Memory B cell (primary cell): ENCODE results near the gene UACA.
A peak's percentile ranks its signal among the peaks of the same experiment; 100 is the strongest.
"Not testable (repeated sequence)": the region's sequence is repeated elsewhere in the genome, so short reads cannot be mapped to it uniquely, and the experiment has no call there.

Experiments used
- ATAC-seq: fragments of 150-1000 bp; cut with Tn5 transposase; 2 replicates; pipeline ENCODE4 v1.10.0; 2021; ENCODE audit warnings: low read depth, mild to moderate bottlenecking, moderate library complexity
- DNase-seq, 2 donors: peaks; one replicate each; pipeline ENCODE4 v3.0.0; 2022; ENCODE audit warnings: low spot score in 2 of 2
- H3K27ac Mint-ChIP-seq: one replicate; pipeline ENCODE4 v1.8.0; 2022; ENCODE audit warnings: mild to moderate bottlenecking, moderate library complexity, mixed read lengths
- H3K27me3 Mint-ChIP-seq: one replicate; pipeline ENCODE4 v1.8.0; 2022; ENCODE audit warnings: mixed read lengths
- H3K36me3 Mint-ChIP-seq: one replicate; pipeline ENCODE4 v1.8.0; 2022; ENCODE audit warnings: mild to moderate bottlenecking, mixed read lengths
- H3K4me1 Mint-ChIP-seq: one replicate; pipeline ENCODE4 v1.8.0; 2022; ENCODE audit warnings: mixed read lengths
- H3K4me3 Mint-ChIP-seq: one replicate; pipeline ENCODE4 v1.8.0; 2022; ENCODE audit warnings: mild to moderate bottlenecking, moderate library complexity, mixed read lengths
- H3K9me3 Mint-ChIP-seq: one replicate; pipeline ENCODE4 v1.8.0; 2022; ENCODE audit warnings: mixed read lengths

UACA gene

GRCh38 chr15:70753101-70753829, 10.1 kb downstream of the UACA start:
- H3K4me1 Mint-ChIP-seq: peaks cover 4% of the 10 kb centered on the region
- H3K36me3 Mint-ChIP-seq: no peaks in the 10 kb centered on the region
- H3K4me3 Mint-ChIP-seq: no peak overlapping the region
- no peak for ATAC-seq
- H3K27ac Mint-ChIP-seq: no peak overlapping the region
- H3K9me3 Mint-ChIP-seq: no peaks in the 10 kb centered on the region
- DNase-seq: no peak
- peaks cover 4% of the 10 kb centered on the region for H3K27me3 Mint-ChIP-seq

- H3K9me3 Mint-ChIP-seq: no peaks in the 10 kb centered on the region
- H3K36me3 Mint-ChIP-seq: no peaks in the 10 kb centered on the region
- H3K4me3 Mint-ChIP-seq: no peak overlapping the region
- peak; percentile 66 for ATAC-seq
- H3K27ac Mint-ChIP-seq: no peak overlapping the region
- no peak for DNase-seq
- H3K27me3 Mint-ChIP-seq: peaks cover 4% of the 10 kb centered on the region
- H3K4me1 Mint-ChIP-seq: peaks cover 4% of the 10 kb centered on the region
These were observed 11.1 kb downstream of the UACA start for GRCh38 chr15:70752193-70752635.

- Mint-ChIP-seq H3K36me3 (no peaks in the 10 kb centered on the region), H3K27ac (no peak overlapping the region), H3K4me1 (peaks cover 4% of the 10 kb centered on the region), H3K4me3 (no peak overlapping the region), H3K9me3 (no peaks in the 10 kb centered on the region), H3K27me3 (peaks cover 3% of the 10 kb centered on the region)
- no peak for ATAC-seq
- DNase-seq: no peak
These were observed 13.0 kb downstream of the UACA start for GRCh38 chr15:70750203-70750869.

- no peak for ATAC-seq
- Mint-ChIP-seq H3K4me1 (peaks cover 4% of the 10 kb centered on the region), H3K27ac (no peak overlapping the region), H3K9me3 (no peaks in the 10 kb centered on the region), H3K27me3 (peaks cover 3% of the 10 kb centered on the region), H3K36me3 (no peaks in the 10 kb centered on the region), H3K4me3 (no peak overlapping the region)
- DNase-seq: no peak
These were observed 15.0 kb downstream of the UACA start for GRCh38 chr15:70748281-70748747.

DNA sequence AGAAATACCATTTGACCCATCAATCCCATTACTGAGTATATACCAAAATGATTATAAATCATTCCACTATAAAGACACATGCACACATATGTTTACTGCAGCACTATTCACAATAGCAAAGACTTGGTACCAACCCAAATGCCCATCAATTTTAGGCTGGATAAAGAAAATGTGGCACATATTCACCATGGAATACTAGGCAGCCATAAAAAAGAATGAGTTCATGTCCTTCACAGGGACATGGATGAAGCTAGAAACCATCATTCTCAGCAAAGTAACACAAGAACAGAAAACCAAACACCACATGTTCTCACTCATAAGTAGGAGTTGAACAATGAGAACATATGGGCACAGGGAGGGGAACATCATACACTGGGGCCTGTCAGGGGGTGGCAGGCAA, 16.8 kb downstream of the UACA start:
- not testable (repeated sequence) for H3K36me3 Mint-ChIP-seq, H3K9me3 Mint-ChIP-seq, H3K4me1 Mint-ChIP-seq, H3K27ac Mint-ChIP-seq, ATAC-seq, H3K27me3 Mint-ChIP-seq, DNase-seq, H3K4me3 Mint-ChIP-seq

DNA sequence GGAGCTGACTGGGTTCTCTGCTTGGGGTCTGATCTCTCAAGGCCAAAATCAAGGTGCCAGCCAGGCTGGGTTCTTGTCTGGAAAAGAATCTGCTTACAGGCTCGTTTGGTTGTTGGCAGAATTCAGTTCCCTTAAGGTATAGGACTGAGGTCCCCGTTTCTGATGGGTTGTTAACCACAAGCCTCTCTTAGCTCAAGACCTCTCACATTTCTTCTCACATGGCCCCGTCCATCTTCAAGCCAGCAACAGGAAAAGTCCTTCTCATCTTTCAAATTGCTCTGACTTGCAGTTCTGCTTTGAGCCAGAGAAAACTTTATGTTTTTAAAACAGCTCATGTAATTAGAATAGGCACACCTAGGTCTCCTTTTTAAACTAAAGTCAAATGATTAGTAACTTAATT, 20.4 kb downstream of the UACA start:
- H3K27me3 Mint-ChIP-seq: peaks cover 2% of the 10 kb centered on the region
- DNase-seq (no peak), ATAC-seq (no peak)
- peaks cover 2% of the 10 kb centered on the region for H3K36me3 Mint-ChIP-seq
- peaks cover 8% of the 10 kb centered on the region for H3K4me1 Mint-ChIP-seq
- H3K9me3 Mint-ChIP-seq: no peaks in the 10 kb centered on the region
- H3K4me3 Mint-ChIP-seq: no peak overlapping the region
- no peak overlapping the region for H3K27ac Mint-ChIP-seq

- no peak overlapping the region for H3K27ac Mint-ChIP-seq
- DNase-seq (no peak), ATAC-seq (no peak)
- H3K4me1 Mint-ChIP-seq: peaks cover 8% of the 10 kb centered on the region
- no peak overlapping the region for H3K4me3 Mint-ChIP-seq
- no peaks in the 10 kb centered on the region for H3K9me3 Mint-ChIP-seq
- H3K36me3 Mint-ChIP-seq: peaks cover 2% of the 10 kb centered on the region
- H3K27me3 Mint-ChIP-seq: peaks cover 1% of the 10 kb centered on the region
These were observed 21.6 kb downstream of the UACA start for GRCh38 chr15:70741677-70742293.

DNA sequence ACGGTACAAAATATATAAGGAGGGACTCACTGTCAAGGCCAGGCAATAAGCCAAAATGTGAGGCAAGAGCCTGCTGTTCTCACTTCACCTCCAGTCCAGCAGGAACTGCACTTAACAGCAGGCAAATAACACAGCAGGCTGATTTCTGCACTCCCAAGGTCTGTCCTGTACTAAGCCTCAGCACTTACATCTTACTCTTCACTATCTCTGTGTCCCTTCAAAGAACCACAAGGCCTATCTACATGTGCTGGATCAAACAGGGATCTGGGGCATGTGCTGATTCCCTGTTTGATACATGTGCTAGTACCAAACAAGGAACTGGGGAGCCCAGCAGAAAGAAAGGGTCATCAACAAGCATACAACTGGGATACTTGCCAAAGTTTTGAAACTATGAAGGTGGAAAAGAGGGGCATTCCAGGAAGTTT, 22.2 kb downstream of the UACA start:
- Mint-ChIP-seq H3K4me3 (no peak overlapping the region), H3K36me3 (peaks cover 2% of the 10 kb centered on the region), H3K27me3 (no peaks in the 10 kb centered on the region), H3K9me3 (no peaks in the 10 kb centered on the region), H3K4me1 (peaks cover 8% of the 10 kb centered on the region), H3K27ac (no peak overlapping the region)
- ATAC-seq: no peak
- DNase-seq: no peak

GRCh38 chr15:70735040-70735439, 28.3 kb downstream of the UACA start:
- not testable (repeated sequence) for ATAC-seq, H3K27me3 Mint-ChIP-seq, H3K9me3 Mint-ChIP-seq, H3K27ac Mint-ChIP-seq, H3K4me1 Mint-ChIP-seq, H3K4me3 Mint-ChIP-seq, DNase-seq, H3K36me3 Mint-ChIP-seq

- no peak for DNase-seq
- Mint-ChIP-seq H3K4me1 (no peaks in the 10 kb centered on the region), H3K9me3 (no peaks in the 10 kb centered on the region), H3K4me3 (no peak overlapping the region), H3K36me3 (no peaks in the 10 kb centered on the region), H3K27me3 (peaks cover 2% of the 10 kb centered on the region), H3K27ac (no peak overlapping the region)
- no peak for ATAC-seq
These were observed 34.2 kb downstream of the UACA start for GRCh38 chr15:70729164-70729563.

DNA sequence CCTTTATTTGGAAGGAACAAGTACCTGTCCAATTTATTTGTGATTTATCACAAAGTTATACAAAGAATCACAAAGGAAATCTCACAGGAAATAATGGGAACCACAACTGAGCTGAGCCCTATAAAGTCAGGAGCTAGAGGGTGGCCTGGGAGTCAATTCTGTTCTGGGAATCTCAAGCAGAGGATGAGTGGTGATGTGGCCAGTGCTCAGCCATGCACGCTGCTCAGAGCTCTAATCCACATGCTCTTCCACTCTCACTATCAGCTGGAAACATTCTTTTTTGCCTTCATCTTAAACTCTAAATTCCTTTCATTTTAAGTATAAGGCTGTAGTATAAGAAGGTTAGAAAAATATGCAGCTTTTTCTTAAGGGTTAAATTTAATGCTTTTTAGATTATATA, 36.6 kb downstream of the UACA start:
- no peak for DNase-seq
- peaks cover 7% of the 10 kb centered on the region for H3K27me3 Mint-ChIP-seq
- ATAC-seq: no peak
- H3K4me1 Mint-ChIP-seq: no peaks in the 10 kb centered on the region
- H3K4me3 Mint-ChIP-seq: no peak overlapping the region
- no peak overlapping the region for H3K27ac Mint-ChIP-seq
- H3K9me3 Mint-ChIP-seq: no peaks in the 10 kb centered on the region
- H3K36me3 Mint-ChIP-seq: no peaks in the 10 kb centered on the region

DNA sequence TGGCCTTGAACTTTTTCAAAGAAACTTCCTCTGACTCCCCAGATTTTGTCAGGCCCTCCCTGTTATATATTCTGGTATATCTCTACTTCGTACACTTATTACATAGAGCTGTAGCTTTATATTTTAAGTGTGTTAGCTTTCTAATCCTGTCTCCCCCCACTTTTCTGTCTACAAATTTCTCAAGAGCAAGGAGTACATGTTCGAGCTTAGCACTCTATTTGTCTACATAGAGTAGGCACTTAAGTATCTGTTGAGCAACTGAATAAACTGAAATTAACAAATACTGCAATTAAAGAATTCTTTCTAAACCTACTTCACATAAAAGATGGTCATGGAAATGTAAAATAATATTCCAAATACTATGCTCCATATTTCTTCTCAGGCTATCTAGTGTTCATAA, 39.4 kb downstream of the UACA start:
- H3K9me3 Mint-ChIP-seq: no peaks in the 10 kb centered on the region
- ATAC-seq: no peak
- no peaks in the 10 kb centered on the region for H3K4me1 Mint-ChIP-seq
- H3K4me3 Mint-ChIP-seq: no peak overlapping the region
- peaks cover 7% of the 10 kb centered on the region for H3K27me3 Mint-ChIP-seq
- DNase-seq: no peak
- H3K27ac Mint-ChIP-seq: no peak overlapping the region
- H3K36me3 Mint-ChIP-seq: no peaks in the 10 kb centered on the region

DNA sequence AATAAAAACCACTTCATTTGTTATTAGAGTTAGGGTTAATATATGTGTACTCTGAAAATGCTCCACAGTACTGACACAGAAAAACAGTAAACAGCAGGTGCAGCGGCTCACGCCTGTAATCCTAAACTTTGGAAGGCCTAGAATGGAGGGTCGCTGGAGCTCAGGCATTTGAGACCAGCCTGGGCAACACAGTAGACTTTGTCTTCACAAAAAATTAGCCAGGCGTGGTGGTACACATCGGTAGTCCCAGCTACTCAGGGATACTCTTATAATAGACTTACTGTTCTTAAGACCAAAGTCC, 40.3 kb downstream of the UACA start:
- no peaks in the 10 kb centered on the region for H3K4me1 Mint-ChIP-seq
- no peak for ATAC-seq

DNA sequence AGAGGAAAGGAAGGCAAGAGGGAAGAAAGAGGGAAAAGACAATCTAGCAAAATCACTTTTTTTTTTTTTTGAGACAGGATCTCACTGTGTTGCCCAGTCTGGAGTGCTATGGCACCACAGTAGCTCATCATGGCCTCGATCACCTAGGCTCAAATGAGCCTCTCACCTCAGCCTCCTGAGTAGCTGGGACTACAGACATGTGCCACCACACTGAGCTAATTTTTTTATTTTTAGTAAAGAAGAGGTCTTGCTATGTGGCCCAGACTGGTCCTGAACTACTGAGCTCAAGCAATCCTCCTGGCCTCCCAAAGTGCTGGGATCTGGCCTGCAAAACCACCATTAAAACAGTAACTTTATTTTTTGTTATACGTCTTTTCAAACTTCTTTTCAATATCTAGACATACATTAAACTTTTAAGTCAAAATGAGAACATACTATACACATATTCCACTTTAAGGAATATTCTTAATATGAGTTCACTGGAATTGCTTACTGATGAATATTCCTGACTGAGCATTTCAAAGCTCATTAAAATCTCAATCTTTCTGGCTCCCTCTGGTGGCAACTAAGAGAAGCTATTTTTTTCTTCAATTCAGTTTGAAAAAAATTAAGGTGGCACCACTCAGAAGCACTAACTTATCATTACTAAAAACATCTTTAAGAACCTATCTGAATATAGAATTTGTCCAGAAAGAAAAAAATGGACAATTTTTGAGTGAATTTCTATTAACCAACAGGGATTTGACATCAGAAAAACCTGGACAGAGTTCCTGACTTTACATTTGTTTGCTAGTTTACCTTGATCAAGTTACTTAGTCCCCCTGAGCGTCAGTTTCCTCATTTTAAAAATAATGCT, 40.9 kb downstream of the UACA start:
- Mint-ChIP-seq H3K36me3 (no peaks in the 10 kb centered on the region), H3K27ac (no peak overlapping the region), H3K27me3 (peaks cover 5% of the 10 kb centered on the region), H3K4me1 (no peaks in the 10 kb centered on the region), H3K9me3 (no peaks in the 10 kb centered on the region), H3K4me3 (no peak overlapping the region)
- DNase-seq: peak in 1 of 2 donors; percentile 22
- ATAC-seq: no peak

More for the DNA sequence above, 40.3 kb downstream of the UACA start:
- DNase-seq: no peak
- H3K27ac Mint-ChIP-seq: no peak overlapping the region
- H3K9me3 Mint-ChIP-seq: no peaks in the 10 kb centered on the region
- no peaks in the 10 kb centered on the region for H3K36me3 Mint-ChIP-seq
- H3K27me3 Mint-ChIP-seq: peaks cover 7% of the 10 kb centered on the region
- H3K4me3 Mint-ChIP-seq: no peak overlapping the region
